SK-N-DZ (cell line): ENCODE data around the gene TRAK1.

Source experiments
- DNase-seq: peaks from one replicate; pipeline ENCODE4 v3.0.0-alpha.2; 2015; ENCODE audit warnings: low spot score

TRAK1 gene

DNA sequence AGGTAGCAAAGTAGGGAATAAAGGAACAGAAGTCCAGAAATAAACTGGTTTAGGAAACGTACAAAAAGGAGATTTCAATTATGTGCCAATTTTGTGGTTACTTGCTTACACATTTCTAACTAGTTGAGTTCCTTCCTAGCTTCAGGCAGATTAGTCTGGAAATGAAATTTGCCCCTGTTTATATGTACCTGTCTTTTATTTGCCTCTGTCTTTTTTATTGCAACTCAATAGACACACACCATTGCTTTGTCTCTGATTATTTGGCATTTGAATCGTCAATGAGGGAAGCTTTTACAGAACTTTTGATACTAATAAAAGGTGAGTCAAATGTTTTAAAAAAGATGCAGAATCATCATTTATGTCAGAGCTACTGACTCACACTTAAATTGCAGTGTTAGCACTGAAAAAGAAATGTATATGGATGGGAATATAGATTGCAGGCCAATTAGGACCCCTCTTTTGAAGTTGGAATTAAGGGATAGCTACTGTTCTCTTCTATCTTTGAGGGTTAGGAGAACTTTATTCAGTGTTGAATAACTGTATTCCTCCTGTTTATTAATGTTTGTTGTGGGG, 60.5 kb downstream of the TRAK1 start:
- DNase-seq: no peak

DNA sequence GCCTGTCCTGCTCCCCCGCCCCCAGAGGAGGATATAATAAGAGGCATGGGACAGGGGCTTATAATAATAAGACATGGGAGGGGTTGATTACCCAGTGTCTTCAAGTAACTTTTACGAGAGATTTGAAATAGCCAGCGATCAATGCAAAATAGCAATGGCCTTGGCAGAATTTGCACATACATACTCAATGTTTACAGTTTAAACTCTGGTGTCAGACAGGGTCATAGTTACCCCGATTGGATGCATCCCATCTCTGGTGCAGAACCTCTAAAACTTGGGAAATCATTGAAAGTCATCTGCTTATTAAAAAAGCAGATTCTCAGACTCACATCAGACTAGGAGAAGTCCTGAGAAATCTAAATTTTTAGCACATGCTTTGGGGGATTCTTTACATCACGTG, 61.0 kb downstream of the TRAK1 start:
- DNase-seq: no peak

DNA sequence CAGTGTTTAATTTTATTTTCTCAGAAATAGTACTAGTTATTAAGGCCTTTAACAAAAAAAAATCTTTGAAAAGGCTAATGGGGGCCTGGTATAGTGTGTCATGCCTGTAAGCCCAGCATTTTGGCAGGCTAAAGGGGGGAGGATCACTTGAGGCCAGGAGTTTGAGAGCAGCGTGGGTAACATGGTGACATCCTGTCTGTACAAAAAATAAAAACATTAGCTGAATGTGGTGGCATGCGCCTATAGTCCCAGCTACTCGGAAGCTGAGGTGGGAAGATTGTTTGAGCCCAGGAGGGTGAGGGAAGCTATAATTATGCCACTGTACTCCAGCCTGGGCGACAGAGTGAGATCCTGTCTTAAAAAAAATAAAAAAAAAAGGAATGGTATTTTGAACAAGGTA, 61.9 kb downstream of the TRAK1 start:
- DNase-seq: no peak

DNA sequence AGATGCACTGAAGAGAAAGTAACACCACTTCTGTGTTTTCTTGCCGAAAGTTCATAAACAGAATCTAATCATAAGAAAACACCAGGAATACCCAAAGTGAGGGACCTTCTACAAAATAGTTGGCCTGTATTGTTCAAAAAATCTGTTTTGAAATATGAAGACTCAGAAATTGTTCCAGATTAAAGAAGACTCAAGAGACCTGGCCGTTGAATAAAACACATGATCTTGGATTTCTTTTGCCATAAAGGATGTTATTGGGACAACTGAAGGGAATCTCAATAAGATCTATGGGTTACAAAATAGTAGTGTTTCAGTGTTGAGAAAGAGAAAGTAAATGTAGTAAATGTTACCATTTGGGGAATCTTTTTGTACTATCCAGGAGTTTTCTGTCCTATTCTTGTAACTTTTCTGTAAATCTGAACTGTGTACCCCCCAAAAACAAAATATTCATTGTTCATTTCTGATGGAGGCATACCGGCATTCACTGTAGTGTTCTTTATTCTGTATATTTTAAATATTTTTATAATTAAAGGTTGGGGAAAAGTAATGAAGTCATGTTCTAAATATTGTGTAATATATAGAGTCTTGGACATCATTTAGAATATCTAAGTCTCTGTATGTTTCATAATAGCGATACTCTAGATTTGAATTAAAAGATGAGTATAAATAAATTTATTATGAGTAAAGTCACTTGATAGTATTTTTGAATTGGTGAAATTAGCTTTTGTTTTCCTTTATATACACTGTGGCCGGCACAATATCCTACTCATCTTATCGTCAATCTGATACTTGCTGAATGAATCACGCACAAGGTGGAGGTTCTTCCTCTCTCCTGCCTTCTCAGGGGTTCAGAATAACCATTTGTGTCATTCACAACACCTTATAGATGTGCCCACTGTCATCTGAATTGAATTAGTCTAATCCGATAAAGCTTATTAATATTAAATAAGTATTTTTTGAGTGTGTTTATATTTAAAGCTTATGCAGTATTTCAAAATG, 66.7 kb downstream of the TRAK1 start:
- no peak for DNase-seq

DNA sequence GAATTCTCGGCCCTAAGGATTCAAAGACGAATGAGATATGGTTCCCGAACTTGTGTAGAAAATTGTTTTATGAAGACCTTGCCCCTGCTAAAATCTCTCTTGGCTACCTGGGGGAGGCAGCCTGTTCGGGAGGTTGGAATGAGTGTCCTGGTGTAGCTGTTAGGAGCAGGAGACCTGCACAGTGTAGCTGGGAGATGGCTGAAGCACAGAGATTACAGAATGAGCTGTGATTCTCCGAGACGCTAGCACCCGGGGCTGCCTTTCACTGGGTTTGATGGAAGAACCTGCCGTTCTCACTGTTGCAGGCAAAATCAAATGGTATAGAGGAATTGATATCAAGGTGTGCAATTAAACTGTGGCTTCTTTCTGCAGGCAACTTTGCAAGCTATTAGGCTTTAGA, 68.0 kb downstream of the TRAK1 start:
- no peak for DNase-seq

DNA sequence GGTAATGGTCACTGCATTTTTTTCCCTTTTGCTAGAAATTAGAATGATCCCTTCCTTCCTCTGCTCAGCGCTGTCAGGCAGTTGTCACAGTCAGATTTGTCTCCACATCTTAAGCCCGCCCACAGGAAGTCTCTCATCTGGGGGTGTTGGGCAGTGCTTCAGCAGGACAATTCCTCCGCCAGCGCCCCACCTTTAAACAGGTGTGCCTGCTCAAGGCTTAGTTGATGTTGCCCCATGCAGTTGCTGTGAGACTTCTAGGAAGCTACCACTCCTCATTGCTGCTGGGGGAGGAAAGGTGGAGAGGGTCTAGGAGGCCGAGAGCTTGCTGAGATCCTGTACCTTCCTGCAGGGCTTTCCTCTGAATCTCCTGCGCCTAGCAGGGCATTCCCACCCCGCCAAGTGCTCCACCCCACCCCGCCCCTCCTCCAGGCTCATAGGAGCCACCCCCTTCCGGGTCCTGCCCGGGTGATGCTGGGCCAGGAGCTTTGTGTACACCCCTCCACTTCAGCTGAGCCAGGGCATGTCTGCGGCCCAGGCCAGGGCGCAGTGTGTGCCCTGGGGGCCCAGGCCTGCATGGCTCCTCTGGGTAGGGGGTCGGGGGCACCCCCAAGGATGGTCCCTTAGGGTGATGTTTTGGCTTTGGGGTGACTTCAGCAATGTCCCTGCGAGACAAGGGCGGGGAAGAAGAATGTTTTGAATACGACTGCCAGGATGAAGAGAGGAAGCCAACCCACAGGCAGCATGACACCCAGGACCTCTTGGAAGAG, 68.7 kb downstream of the TRAK1 start:
- DNase-seq: peak; percentile 34

DNA sequence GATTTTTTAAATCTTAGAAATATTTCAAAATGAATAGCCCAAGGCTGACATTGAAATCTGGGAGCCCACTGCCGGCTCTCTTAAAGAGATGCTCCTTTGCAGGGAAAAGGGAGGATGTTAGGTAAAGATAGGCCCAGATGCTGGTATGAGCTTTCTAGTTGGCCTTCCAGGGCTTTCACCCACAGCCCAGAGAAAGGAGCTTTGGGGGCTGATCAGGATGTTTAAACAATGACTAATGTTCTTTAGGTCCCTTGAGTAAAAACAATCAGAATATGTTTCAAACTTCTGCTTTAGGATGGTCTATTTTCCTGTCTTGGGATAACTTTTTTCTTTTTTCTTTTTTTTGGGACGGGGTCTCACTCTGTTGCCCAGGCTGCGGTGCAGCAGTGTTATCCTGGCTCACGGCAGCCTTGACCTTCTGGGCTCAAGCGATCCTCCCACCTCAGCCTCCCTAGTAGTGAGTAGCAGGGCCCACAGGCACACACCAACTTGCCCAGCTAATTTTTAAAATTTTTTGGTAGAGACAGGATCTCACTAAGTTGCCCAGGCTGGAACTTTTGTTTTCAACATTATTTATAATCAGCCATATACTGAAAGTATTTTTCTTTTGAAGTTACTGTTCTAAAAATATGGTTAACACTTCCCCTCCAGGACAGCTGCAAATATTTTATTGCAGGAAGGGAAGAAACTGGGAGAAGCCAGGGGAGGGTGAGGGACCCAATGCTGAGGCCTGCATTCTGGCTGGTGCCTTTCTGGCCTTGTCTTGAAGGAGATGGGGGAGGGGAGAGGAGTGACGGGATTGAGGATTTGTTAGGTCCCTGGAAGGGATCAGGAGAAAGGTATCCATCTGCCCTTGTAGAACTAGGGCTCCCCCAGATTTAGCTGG, 70.1 kb downstream of the TRAK1 start:
- DNase-seq: no peak

DNA sequence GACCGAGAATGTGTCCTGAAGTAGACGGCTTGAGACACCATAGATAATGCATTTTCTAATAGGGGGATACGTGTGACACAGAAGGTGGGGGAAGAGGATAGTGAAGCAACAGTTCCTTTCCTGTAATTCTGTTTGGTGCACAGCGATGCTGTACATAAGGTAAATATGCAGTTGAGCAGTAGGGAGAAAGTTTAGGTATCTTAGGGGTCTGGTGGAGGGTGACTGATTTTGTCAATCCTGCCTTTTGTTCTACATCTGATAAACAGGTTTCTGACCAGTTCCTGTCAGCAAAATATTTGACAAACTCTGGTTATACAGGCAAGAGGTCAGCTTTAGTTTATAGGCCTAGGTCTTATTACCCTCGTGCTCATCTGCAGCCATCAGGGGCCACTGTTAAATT, 71.3 kb downstream of the TRAK1 start:
- no peak for DNase-seq

DNA sequence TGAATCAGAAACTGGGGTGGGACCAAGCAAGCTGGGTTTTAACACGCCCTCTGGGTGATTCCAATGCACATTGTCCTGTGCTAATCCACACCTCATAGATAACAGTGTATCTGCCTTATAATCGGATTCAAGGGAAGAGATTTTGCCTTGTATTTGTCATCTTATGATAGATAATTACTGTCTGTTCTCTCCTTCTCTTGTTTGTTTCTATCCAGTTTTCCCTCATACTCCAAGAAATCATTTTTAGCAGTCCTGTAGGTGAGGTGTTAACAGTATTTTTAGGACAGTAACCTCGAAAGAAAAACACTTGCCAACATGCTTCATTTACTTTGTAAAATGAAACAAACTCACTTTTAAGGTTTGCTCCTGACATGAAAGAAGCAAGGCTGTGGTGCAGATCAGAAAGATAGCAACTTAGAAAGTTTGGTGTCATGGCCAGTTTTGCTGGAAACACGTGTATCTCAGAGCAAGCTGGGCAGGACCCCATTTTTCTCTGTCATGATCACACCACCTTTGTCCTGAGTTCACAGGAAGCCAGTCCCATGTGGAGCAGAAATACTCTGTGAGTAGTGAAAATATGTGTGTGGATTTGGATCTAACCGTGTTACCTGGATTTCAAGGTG, 72.6 kb downstream of the TRAK1 start:
- no peak for DNase-seq

DNA sequence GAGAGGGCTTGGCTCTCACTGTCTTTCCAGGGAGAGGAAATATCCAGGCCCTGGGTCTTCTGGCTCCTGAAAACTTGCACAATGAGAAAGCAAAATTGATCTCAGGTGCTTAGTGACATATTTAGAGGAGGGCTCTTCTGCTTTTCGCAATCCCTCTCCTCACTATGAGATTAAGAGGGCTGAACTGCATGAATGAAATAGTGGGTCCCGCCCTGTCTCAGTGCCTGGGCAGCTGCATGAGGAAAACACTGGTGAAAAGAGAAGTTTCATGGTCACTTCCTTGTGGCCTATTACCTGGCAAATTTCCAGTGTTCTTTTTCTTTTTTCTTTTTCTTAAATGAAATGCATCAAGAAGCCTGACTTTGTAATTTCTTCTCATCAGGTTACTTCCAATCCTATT, 73.5 kb downstream of the TRAK1 start:
- DNase-seq: no peak

DNA sequence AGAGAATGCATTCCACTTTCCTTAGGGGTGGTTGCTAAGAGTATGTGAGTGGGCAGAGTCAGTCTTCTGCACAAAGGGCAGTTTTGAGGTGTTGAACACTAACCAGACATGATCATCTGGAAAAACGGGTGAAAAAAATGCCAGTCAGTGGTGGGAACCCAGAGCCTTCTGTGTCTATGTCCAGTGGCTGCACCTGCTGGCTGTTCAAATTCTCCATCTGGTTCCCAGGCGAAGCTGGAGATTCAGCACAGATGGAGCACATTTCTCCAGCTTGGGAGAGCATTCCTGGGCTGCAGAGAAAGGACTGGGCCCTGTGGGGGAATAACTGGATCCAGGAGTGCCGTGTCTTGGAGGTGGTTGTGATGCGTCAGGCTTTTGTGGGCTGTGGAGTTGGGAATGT, 74.1 kb downstream of the TRAK1 start:
- no peak for DNase-seq

DNA sequence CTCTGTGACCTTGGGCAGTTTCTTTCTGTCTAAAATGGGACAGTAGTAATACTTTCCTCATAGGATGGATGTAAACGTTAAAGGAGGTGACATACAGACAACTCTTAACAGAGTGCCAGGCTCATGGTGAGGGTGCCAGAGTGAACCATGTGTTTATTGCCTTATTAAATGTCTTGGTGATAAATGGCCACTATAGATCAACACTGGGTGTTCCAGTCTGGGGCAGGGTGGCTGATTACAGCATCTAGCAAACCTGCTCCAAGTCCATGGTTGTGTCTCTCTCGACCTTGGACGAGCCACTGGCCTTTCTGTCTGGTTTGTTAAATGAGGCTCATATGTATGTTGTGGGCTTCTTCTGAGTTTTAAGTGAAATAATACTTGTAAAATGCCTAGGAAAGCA, 75.1 kb downstream of the TRAK1 start:
- no peak for DNase-seq

DNA sequence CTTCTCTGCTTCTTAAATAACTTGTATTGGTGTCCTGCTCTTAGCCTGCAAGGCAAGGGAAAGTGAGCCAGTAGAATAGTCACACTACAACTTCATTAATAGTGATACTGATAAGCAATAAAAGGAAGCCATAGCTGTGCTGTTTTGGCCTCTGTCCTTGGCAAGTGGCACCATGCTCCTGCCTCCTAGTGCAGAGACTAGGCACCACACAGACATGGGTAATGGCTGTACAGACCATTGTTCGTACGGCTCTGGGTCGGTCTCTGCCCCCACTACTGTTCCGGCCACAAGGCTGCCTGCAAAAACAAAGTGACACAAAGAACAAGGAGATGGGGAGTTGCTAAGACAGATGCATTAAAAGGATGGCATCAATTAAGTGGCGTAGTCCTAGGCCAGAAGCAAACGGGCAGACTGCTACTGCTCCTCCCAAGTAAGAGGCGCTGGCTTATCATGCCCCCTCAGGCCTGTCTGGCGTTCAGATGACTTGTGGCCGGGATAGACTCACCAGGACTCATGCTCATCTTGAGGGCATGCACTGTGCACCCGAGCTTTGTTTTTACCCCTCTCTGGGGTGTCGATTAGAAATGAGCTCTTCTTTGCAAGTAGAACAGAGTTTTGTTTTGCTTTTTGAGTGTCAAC, 75.6 kb downstream of the TRAK1 start:
- no peak for DNase-seq

DNA sequence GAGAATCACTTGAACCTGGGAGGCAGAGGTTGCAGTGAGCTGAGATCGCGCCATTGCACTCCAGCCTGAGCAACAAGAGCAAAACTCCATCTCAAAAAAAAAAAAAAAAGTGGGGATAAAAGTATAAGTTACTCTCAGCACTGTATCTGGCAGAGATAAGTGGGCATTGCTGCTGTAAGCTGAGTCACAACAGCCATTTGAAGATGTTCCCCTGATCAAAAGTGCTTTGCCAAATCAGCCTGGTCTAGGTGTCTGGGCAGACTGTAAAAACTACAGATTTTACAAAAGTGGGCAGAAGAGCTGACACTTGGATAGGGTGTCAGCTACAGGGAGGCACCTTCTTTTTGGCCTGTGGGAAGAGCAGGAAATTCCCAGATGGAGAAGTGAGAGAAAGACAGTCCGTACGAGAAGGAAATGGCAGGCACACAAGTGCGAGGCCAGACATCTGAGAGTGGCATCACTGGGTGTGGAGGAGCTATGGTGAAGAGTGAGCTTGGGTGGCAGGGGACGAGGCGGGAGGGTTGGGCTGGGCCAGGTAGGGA, 78.5 kb downstream of the TRAK1 start:
- no peak for DNase-seq

DNA sequence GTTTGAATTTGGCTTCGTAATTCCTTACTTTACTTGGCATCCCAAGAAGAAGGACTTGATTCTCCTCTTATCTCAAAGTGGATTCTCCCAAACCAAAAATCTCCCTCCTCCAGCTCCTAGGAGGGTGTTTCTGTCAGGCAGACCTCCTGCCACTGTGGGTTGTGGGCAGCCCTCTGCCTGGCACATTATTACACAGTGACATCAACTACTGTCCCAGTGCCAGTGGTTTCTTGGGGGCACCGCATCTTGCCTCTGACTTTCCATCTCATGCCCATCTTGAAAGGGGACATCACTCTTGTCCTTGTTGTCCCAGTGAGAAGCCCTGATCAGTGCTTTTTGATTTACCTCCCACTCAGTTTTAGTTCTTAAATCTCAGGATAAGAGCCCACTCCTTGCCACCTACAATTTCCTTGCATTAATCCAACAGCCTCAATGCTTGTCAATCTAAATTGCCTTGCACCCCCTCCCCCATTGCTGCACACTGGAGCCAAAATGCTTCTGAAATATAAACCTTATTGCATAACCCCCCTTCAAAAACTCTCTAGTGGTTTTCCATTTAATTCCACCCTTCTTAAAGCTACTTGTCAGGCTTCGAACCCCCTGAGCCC, 81.0 kb downstream of the TRAK1 start:
- DNase-seq: no peak

DNA sequence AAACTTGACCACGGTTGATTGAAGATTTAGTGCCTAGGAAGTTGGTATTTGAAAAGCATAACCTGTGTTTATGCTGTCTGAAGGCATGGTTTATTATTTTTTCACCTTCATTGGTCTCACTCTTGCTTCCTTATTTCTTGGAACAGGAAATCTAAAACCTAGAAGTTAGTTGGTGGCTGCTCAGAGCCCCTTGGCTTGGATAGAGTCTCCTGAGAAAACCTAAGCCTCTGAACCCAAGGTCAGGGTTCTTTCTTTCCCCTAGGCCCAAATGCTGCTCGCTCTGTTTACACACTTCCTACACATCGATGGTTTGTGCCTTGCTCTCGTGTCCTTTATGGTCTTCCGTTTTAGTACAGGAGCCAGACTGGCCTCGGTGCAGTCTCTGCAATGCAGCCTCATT, 82.2 kb downstream of the TRAK1 start:
- DNase-seq: no peak

DNA sequence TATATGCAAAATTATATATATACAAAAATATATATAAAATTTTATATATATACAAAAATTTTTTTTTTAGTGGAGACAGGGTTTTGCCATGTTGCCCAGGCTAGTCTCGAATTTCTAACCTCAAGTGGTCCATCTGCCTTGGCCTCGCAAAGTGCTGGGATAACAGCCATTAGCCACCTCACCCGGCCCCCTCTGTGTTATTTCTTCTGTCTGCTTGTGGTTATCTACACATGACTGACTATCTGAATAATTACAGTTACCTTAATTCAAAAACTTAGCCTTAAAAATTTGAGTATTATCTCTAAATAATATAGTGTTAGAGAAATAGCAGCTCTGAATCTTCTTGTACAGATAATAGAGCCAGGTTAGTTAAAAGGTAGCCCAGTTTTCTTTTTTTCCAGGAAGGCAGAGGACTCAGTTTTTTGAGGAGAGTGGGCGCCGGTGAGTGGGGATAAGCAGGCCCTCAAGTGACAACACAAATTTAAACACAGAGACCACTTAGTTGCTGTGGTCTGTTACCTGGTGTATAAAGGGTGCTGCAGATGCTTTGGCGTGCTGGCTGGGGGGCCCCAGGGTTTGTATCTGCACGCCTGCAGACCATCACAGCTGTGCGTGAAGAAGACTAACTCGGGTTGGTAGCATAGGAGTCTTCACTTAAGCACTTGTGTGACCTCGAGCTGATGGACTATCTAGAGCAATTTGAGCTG, 83.7 kb downstream of the TRAK1 start:
- peak; percentile 32 for DNase-seq

DNA sequence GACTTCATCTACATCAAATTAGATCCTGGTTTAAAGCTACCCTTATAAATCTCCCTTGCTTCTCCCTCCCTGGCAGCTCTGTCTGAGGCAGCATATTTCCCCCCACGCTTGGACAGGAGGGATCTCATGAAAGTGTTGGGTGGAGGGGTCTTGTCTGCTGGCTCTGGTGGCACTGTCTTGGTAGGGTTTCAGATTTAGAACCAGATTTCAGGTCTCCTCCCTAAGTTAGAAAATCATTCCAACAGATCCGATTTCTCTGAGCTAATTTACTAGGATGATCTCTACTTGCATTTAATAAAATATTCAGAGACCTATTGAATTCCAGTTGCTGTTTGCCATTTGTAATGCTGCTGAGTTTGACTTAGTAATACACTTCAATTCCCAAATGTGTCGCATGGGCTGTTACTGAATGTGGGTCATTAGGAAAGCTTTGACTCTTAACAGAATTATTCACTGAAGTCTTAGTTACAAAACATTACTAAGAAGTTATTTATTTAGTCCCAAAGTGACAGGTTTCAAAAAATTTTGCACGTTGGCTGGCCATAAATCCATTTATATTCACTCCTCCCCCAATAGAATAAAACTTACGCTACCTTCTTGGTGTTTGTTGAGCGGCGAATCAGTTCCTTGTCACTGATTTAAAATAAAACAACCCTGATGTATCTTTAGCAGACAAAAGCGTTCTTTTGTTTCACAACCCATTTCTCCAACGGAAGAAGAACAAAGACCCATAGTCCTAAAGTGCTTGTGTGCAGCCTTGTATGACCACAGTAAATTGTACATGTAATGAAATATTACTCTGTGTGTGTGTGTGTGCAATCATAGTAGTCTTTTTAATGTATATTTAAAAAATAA, 84.5 kb downstream of the TRAK1 start:
- DNase-seq: no peak
